Measurements from ENCODE around the gene CHCHD3. TPM values are rescaled to one million over a fixed set of nuclear protein-coding genes. Genes with fewer than 3 reads are reported as not detected.

The CHCHD3 gene
- total and polyA plus RNA-seq, 2 of the 4 experiments (the other 2 are of a cell fraction): 56.9 to 141 TPM

DNA sequence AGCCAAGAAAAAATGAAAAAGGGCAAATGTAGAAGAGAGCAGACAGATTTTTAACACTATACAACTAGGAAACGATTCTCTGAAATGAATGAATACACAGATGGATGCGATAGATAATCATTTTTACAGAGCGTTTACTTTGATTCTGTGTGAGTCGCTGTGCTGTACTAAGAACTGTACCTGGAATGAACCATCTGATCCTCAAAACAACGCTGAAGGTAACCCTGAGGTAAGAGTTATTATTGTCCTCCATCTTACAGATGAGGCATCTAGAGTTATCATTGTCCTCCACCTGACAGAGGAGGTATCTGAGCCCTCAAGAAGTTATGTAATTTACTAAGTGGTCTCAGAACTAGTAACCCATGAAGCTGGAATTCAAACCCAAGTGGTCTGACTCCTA, 80.2 kb downstream of the CHCHD3 start (continued):
- TF ChIP-seq MAFK (IDR thresholded peaks at IDR 0.05; ENCODE audit: low read depth, low read length) (no peak), RFX5 (IDR thresholded peaks at IDR 0.05; ENCODE audit: low read depth, low read length) (no peak), RAD21 (IDR thresholded peaks at IDR 0.05; ENCODE audit: low read length) (no peak), POLR2A (IDR thresholded peaks at IDR 0.05; ENCODE audit: low read depth, low read length) (no peak)

DNA sequence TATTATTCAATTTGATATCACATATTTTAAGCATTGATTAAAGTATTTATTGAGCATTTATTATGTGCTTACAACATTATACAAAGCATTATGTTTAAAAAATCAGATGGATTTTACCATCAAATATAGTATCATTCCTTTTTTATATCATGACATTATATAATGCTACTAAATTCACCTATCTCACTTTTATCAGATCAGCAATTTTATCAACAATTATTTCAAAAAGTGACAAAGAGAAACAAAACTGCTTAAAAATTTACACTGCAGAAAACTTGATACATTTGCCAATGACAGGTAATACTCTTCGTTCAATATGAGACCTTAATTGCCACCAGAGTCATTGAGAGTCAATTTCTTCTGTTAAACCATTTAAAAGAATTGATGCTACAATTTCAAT, 82.0 kb downstream of the CHCHD3 start:
- POLR2A ChIA-PET (ENCODE audit: unreplicated experiment): no interaction called here
- no peak overlapping the region for H3K4me2 ChIP-seq (ENCODE audit: low read depth, low read length)
- no peak overlapping the region for H2BK20ac ChIP-seq (ENCODE audit: low read depth, low read length)
- BruUV-seq (replicated peaks): no TSS peak
- DNase-seq (no peak), ATAC-seq (ENCODE audit: low read depth) (no peak)
- intact Hi-C loops (cut with micrococcal nuclease) (no loop called here), dilution Hi-C loops (cut with HindIII; ENCODE audit: low sequenced_read_pairs, unreplicated experiment) (no loop called here), in situ Hi-C loops (cut with MboI; ENCODE audit: low sequenced_read_pairs) (no loop called here)
- CTCF ChIA-PET: no interaction called here
- no peak overlapping the region for H4K5ac ChIP-seq (ENCODE audit: low read depth, low read length)
- no peak overlapping the region for H3K18ac ChIP-seq (ENCODE audit: low read depth, low read length)
- H4K20me1 ChIP-seq (ENCODE audit: insufficient read depth, low read length): peaks cover under 1% of the 10 kb centered on the region; the same call in 1 of the 2 replicates
- H2BK120ac ChIP-seq (ENCODE audit: low read depth, low read length): no peak overlapping the region
- TF ChIP-seq RFX5 (IDR thresholded peaks at IDR 0.05; ENCODE audit: low read depth, low read length) (no peak), POLR2A (IDR thresholded peaks at IDR 0.05; ENCODE audit: low read depth, low read length) (no peak), BHLHE40 (IDR thresholded peaks at IDR 0.05; ENCODE audit: low read depth, low read length) (no peak), RAD21 (IDR thresholded peaks at IDR 0.05; ENCODE audit: low read length) (no peak), MXI1 (IDR thresholded peaks at IDR 0.05; ENCODE audit: borderline replicate concordance, low read depth, low read length) (no peak)
- TF ChIP-seq, protein P1, sequence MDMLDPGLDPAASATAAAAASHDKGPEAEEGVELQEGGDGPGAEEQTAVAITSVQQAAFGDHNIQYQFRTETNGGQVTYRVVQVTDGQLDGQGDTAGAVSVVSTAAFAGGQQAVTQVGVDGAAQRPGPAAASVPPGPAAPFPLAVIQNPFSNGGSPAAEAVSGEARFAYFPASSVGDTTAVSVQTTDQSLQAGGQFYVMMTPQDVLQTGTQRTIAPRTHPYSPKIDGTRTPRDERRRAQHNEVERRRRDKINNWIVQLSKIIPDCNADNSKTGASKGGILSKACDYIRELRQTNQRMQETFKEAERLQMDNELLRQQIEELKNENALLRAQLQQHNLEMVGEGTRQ (IDR thresholded peaks at IDR 0.05; ENCODE audit: low read depth, low read length): no peak
- no peaks in the 10 kb centered on the region for H3K9me3 ChIP-seq (ENCODE audit: control insufficient read depth, insufficient read depth, low read length)
- no peak overlapping the region for H3K56ac ChIP-seq (ENCODE audit: extremely low read depth, insufficient read depth, low read length)
- no peak overlapping the region for H3K14ac ChIP-seq (replicated peaks; ENCODE audit: low read depth, low read length)
- peaks cover 16 to 38% of the 10 kb centered on the region in 2 experiments for H3K79me1 ChIP-seq (ENCODE audit: low read depth in 1 of 2, low read length in 2 of 2)
- H2BK15ac ChIP-seq (ENCODE audit: low read depth, low read length): no peak overlapping the region
- H2BK5ac ChIP-seq (ENCODE audit: low read depth, low read length, poor library complexity, severe bottlenecking): no peak overlapping the region
- H3K36me3 ChIP-seq (ENCODE audit: control insufficient read depth, insufficient read depth, low read length): no peaks in the 10 kb centered on the region
- H3K4me1 ChIP-seq (ENCODE audit: control insufficient read depth, insufficient read depth, low read length): no peaks in the 10 kb centered on the region
- no peak overlapping the region for H2AK9ac ChIP-seq (replicated peaks; ENCODE audit: low read depth, low read length, poor library complexity)
- WGBS, 2 experiments (ENCODE audit: extremely low coverage in 2 of 2, insufficient read length in 1 of 2): no CpG with 5 or more reads among the region's 1 CpG
- H3K4me3 ChIP-seq (ENCODE audit: insufficient read depth, low read depth, low read length): no peak overlapping the region
- no peak overlapping the region for H2AFZ ChIP-seq (replicated peaks; ENCODE audit: low read length, poor library complexity)
- H3K23ac ChIP-seq (ENCODE audit: low read depth, low read length): no peak overlapping the region
- H3K9ac ChIP-seq (ENCODE audit: low read depth, low read length): no peak overlapping the region
- H3K27ac ChIP-seq (ENCODE audit: insufficient read depth, low read length): no peak overlapping the region
- H3K4ac ChIP-seq (ENCODE audit: low read depth, low read length): no peak overlapping the region
- H3K27me3 ChIP-seq (ENCODE audit: control insufficient read depth, insufficient read depth, low read length): no peaks in the 10 kb centered on the region
- no peak overlapping the region for H2AK5ac ChIP-seq (ENCODE audit: low read depth, low read length)
- H3K9me1 ChIP-seq (ENCODE audit: insufficient read depth, low read length): no peaks in the 10 kb centered on the region
- no peak overlapping the region for H4K8ac ChIP-seq (ENCODE audit: low read depth in 2 of 2, low read length in 2 of 2)
- H4K91ac ChIP-seq (ENCODE audit: insufficient read depth, low read depth, low read length): no peak overlapping the region
